ENCODE data around the gene DUSP15.

Gene DUSP15

DNA sequence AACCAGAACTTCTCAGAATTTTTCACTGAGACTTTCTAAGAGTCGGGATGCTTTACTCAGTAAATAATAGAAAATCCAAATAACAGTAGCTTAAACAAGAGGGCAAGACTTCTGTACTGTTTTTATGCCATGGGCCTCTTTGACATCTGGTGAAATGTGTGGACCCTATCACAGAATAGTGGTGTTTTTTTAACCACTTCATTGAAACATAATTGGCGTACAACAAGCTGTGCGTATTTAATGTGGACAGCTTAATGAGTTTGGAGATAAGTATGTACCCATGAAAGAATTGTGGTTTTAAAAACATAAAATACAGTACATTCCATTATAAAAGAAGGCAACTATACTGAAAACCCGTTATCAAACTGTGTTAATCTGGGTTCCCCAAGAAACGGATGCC, 43.8 kb upstream of the DUSP15 start:
- H3K4me3 ChIP-seq (ENCODE audit: low read depth, low read length), result no peak overlapping the region
- no peak for DNase-seq (ENCODE audit: low read depth)
- no peak for TF ChIP-seq CTCF (IDR thresholded peaks at IDR 0.05; ENCODE audit: control insufficient read depth, extremely low read depth, insufficient read depth)

GRCh38 chr20:31913431-31914157, 43.3 kb upstream of the DUSP15 start:
- no peak overlapping the region for H3K4me3 ChIP-seq (ENCODE audit: low read depth, low read length)
- DNase-seq (ENCODE audit: low read depth), result no peak
- no peak for TF ChIP-seq CTCF (IDR thresholded peaks at IDR 0.05; ENCODE audit: control insufficient read depth, extremely low read depth, insufficient read depth)

DNA sequence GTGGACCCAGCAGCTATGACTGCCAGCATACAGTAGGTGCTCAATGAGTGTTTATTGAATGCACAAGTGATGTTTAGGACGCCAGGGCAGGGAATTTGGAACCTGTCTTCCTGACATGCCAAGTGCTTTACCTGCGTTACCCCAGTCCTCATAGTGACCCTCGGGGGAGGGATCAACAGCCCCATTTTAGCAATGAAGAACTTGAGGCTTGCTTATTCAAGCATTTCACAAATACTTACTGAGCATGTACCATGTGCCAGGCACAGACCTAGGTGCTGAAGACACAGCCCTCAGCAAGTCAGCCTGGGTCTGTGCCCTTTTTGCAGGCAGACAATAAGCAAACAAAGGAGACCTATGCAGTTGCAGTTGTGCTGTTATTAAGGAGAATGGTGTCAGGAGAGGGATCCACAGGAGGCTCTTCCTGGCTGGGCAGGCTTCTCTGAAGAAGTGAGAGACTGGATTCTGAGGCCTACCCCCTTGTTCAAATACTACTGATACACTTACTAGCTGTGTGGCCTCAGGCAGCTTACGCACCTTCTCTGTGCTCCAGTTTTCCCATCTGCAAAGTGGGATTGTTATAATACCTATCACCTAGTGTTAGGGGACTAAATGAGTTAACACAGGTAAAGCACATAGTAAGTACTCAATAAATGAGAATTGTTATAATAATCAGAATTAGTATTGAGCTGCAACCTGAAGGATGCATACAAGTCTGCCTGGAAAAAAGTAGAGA, 39.9 kb upstream of the DUSP15 start:
- DNase-seq (ENCODE audit: low read depth), result no peak

GRCh38 chr20:31909253-31910070, 39.1 kb upstream of the DUSP15 start:
- no peak for DNase-seq (ENCODE audit: low read depth)
- no peak for TF ChIP-seq CTCF (IDR thresholded peaks at IDR 0.05; ENCODE audit: control insufficient read depth, extremely low read depth, insufficient read depth)
- H3K4me3 ChIP-seq (ENCODE audit: low read depth, low read length), result no peak overlapping the region

More for the DNA sequence above, 39.9 kb upstream of the DUSP15 start:
- H3K4me3 ChIP-seq (ENCODE audit: low read depth, low read length), result no peak overlapping the region
- TF ChIP-seq CTCF (IDR thresholded peaks at IDR 0.05; ENCODE audit: control insufficient read depth, extremely low read depth, insufficient read depth), result no peak

GRCh38 chr20:31908424-31908823, 38.1 kb upstream of the DUSP15 start:
- no peak overlapping the region for H3K4me3 ChIP-seq (ENCODE audit: low read depth, low read length)
- no peak for TF ChIP-seq CTCF (IDR thresholded peaks at IDR 0.05; ENCODE audit: control insufficient read depth, extremely low read depth, insufficient read depth)
- DNase-seq (ENCODE audit: low read depth), result no peak

DNA sequence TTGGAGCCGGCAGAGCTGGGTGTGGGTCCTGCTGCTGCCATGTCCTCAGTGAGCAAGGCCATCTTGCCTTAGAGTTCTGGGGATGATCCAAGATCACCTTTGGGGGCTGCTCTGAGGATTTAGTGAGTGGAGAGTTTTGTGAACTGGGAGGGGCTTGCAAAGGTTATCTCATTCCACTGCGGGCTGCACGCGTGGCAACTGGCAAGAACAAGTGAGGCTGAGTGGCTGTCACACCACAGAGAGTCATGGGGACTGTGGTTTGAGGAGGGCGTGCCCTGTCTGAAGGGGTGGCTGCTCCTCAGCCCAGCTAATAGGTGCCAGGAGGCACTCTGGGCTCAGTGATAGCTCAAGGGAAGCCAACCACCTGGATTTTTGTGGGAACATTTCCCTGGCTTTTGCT, 37.7 kb upstream of the DUSP15 start:
- TF ChIP-seq CTCF (IDR thresholded peaks at IDR 0.05; ENCODE audit: control insufficient read depth, extremely low read depth, insufficient read depth), result no peak
- no peak overlapping the region for H3K4me3 ChIP-seq (ENCODE audit: low read depth, low read length)
- DNase-seq (ENCODE audit: low read depth), result no peak

Measured in LNCaP clone FGC (cell line).